ENCODE data around the gene MVK. TPM values are rescaled to one million over a fixed set of nuclear protein-coding genes. Genes with fewer than 3 reads are reported as not detected.

MVK gene
- total RNA-seq, 1 experiment from 2014 or later = 19.2 TPM

DNA sequence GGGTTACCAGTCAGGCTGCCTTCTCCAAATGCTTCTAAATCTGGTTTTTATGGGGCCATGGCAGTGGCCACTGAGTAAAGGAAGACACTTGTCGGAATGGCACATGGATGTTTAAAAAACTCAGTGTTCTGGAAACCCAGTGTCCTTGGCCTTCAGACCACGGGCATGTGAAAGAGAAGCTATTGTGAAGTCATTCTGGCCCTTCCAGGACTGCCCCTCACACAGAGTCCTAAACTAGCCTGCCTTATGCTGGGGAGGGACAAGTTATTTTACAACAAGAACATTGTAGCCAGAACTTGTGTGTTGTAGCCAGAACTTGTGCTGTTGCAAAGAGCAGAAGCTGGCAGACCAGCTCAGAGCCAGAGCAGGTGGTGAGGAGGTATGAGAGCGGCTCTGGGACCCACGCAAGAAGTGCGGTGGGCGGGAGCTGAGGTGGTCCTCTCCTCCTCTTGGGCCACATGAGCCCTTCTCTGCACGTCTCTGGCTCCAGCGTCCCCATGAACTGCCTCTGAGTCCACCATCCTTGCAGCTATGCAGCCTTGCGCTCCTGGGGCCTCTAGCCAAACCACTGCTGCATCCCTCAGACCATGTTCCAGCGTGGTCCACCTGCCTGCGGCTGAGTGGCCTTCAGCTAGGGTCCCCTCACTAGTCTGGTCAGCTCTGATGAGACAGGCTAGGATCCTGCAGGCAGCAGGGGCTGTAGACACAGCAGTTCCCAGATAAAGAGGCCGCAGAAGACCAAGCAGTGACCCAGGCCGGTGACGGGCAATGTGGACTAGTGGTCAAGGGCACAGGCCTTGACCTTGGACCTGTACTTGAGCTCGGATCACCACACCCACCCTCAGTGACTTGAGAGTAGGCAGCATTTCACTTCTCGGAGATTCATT is 32.8 kb upstream of the MVK start:
- no peak overlapping the region for H2AK5ac ChIP-seq (ENCODE audit: insufficient read length, low read length)
- no peak overlapping the region for H4K5ac ChIP-seq (ENCODE audit: insufficient read length, low read depth, low read length)
- no peaks in the 10 kb centered on the region for H3K23me2 ChIP-seq (ENCODE audit: insufficient read length, low read depth, low read length, poor library complexity, severe bottlenecking)
- no peak overlapping the region for H2BK5ac ChIP-seq (ENCODE audit: insufficient read length, low read length)
- Mint-ChIP-seq H3K4me3 (no peak overlapping the region), H3K36me3 (ENCODE audit: insufficient read depth in 1 of 3, low read depth in 3 of 3) (no peaks in the 10 kb centered on the region; a peak in 1 of 7 replicates), H3K27me3 (ENCODE audit: low read depth) (no peaks in the 10 kb centered on the region), H3K4me1 (0 out of 4 replicates have a peak, but pooled peaks cover 4 to 6% of the 10 kb centered on the region in 2 experiments), H3K27ac (no peak overlapping the region), H3K9me3 (no peaks in the 10 kb centered on the region)
- H3K23ac ChIP-seq (ENCODE audit: insufficient read length, low read depth, low read length) = no peak overlapping the region
- no peak overlapping the region for H2BK120ac ChIP-seq (ENCODE audit: low read depth, low read length, poor library complexity, severe bottlenecking)
- no peak overlapping the region for H3K4me2 ChIP-seq (ENCODE audit: insufficient read depth, insufficient read length, low read length)
- H3K79me2 ChIP-seq (ENCODE audit: insufficient read depth, low read length) = no peaks in the 10 kb centered on the region
- no peak overlapping the region for H2BK12ac ChIP-seq (ENCODE audit: insufficient read length, low read depth, low read length)
- no peak overlapping the region for H2BK20ac ChIP-seq (ENCODE audit: low read depth, low read length, poor library complexity, severe bottlenecking)
- no peak overlapping the region for H3T11ph ChIP-seq (ENCODE audit: low read length)
- H3K27me3 ChIP-seq (ENCODE audit: insufficient read depth, low read length) = no peaks in the 10 kb centered on the region
- H3K79me1 ChIP-seq (ENCODE audit: insufficient read depth, low read depth, low read length, poor library complexity, severe bottlenecking) = no peaks in the 10 kb centered on the region
- no peak overlapping the region for H3K14ac ChIP-seq (ENCODE audit: insufficient read depth, low read length)
- no peaks in the 10 kb centered on the region for H3K4me1 ChIP-seq (ENCODE audit: insufficient read depth, low read length)
- H3K9ac ChIP-seq (ENCODE audit: extremely low read depth, insufficient read length, low read length) = no peak overlapping the region
- H3K18ac ChIP-seq (ENCODE audit: insufficient read length, low read depth, low read length) = no peak overlapping the region
- no peak overlapping the region for H3K4ac ChIP-seq (ENCODE audit: low read depth, low read length)
- no peak overlapping the region for H2AFZ ChIP-seq (ENCODE audit: low read length)
- no peak overlapping the region for H2BK15ac ChIP-seq (ENCODE audit: low read depth, low read length)
- no peak for DNase-seq
- H3K9me3 ChIP-seq (ENCODE audit: control insufficient read depth, low read depth, low read length) = no peaks in the 10 kb centered on the region
- H4K91ac ChIP-seq (ENCODE audit: insufficient read length, low read depth, low read length) = no peak overlapping the region
- no peak overlapping the region for H4K8ac ChIP-seq (replicated peaks; ENCODE audit: insufficient read length, low read depth, low read length)
- WGBS (ENCODE audit: extremely low coverage, insufficient read length, low lambda C conversion rate) = no CpG with 5 or more reads among the region's 16 CpGs
- H3K56ac ChIP-seq (ENCODE audit: insufficient read length, low read depth, low read length) = no peak overlapping the region
- H3K27ac ChIP-seq (ENCODE audit: insufficient read length, low read depth, low read length) = no peak overlapping the region
- no peaks in the 10 kb centered on the region for H4K20me1 ChIP-seq (ENCODE audit: control insufficient read depth, insufficient read depth, insufficient read length)
- TF ChIP-seq, protein P1, sequence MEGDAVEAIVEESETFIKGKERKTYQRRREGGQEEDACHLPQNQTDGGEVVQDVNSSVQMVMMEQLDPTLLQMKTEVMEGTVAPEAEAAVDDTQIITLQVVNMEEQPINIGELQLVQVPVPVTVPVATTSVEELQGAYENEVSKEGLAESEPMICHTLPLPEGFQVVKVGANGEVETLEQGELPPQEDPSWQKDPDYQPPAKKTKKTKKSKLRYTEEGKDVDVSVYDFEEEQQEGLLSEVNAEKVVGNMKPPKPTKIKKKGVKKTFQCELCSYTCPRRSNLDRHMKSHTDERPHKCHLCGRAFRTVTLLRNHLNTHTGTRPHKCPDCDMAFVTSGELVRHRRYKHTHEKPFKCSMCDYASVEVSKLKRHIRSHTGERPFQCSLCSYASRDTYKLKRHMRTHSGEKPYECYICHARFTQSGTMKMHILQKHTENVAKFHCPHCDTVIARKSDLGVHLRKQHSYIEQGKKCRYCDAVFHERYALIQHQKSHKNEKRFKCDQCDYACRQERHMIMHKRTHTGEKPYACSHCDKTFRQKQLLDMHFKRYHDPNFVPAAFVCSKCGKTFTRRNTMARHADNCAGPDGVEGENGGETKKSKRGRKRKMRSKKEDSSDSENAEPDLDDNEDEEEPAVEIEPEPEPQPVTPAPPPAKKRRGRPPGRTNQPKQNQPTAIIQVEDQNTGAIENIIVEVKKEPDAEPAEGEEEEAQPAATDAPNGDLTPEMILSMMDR (conservative IDR thresholded peaks at IDR 0.05) = no peak

All from H9 (cell line).